ENCODE measurements around the gene CLDN14.

The CLDN14 gene

GRCh38 chr21:36471254-36471723 lies 8.6 kb downstream of the CLDN14 start:
- DNase-seq (ENCODE audit: low read depth, low spot score) = no peak

DNA sequence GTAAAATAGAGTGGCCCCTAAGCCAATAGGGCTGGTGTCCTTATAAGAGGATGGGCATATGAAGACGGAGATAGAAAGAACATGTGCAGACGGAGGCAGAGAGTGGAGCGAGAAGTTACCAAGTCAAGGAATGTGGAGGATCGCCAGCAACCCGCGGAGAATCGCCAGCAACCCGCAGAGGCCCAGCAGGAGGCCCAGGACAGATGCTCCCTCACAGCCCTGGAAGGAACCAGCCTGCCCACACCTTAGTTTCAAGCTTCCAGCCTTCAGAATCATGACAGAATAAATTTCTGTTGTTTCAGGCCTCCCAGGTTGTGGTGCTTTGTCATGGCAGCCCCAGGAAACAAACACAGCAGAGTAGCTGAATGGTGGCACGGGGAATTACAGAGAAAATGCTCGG lies 9.6 kb downstream of the CLDN14 start:
- DNase-seq (ENCODE audit: low read depth, low spot score) = no peak

DNA sequence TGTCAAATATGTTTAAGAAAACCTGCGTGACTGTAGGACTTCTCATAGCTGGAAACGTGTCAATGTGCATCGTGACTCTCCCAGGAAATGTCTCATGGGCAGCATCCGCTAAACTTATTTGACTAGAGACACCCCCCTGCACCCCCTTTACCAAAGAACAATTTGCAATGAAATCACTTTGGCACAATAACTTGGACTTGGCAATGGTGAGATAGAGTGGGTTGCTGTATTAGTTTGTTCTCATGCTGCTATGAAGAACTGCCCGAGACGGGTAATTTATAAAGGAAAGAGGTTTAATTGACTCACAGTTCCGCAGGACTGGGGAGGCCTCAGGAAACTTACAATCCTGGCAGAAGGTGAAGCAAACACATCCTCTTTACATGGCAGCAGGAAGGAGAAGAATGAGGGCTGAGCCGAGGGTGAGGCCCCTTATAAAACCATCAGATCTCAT lies 13.8 kb downstream of the CLDN14 start:
- DNase-seq (ENCODE audit: low read depth, low spot score) = no peak

DNA sequence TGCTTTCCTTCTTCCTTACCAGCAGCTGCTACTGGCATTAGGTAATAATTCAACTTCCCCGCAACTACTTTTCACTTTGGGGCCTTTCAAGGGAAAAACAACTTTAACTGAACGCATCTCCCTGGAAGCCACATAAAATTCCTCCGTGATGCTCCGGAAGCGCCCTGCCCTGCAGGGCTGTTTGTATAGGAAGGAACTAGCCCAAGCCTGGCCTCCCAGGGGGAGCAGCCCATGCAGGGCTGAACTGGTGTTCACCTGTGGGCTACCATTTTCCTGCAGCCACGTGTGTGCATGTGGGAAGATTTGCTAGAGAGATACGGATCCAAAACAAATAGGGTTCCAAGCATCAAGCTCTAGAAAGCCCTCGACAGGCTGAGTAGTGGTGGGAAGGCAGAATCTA lies 14.4 kb downstream of the CLDN14 start:
- DNase-seq (ENCODE audit: low read depth, low spot score) = no peak

- no peak for DNase-seq (ENCODE audit: low read depth, low spot score)
Measured at GRCh38 chr21:36464590-36464989, 15.3 kb downstream of the CLDN14 start.

DNA sequence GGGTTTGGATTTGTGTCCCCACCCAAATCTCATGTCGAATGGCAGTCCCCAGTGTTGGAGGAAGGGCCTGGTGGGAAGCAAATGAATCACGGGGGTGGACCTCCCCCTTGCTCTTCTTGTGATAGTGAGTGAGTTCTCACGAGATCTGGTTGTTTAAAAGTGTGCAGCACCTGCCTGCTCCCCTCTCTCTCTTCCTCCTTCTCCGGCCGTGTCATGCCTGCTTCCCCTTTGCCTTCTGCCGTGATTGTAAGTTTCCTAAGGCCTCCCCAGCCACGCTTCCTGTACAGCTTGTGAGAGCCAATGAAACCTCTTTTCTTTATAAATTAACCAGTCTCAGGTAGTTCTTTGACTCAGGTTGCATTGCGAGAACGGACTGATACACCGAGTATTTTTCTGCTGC lies 15.9 kb downstream of the CLDN14 start:
- no peak for DNase-seq (ENCODE audit: low read depth, low spot score)

DNA sequence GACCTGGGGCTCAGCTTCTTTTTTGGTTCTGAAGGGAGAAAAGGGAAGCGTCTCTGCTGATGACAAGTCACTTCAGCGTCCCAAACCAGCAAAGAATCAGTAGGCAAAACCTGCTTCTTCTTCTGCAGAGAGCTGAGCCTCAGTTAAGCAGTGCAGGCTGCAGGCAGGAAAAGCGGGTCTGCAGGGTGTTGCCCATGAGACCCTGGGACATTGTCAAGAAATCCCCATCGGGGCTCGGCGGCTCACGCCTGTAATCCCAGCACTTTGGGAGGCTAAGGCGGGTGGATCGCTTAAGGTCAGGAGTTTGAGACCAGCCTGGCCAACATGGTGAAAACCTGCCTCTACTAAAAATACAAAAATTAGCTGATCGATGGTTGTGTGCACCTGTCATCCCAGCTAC lies 16.7 kb downstream of the CLDN14 start:
- no peak for DNase-seq (ENCODE audit: low read depth, low spot score)

- no peak for DNase-seq (ENCODE audit: low read depth, low spot score)
Measured at GRCh38 chr21:36461918-36462486, 17.9 kb downstream of the CLDN14 start.

GRCh38 chr21:36461277-36461917 lies 18.5 kb downstream of the CLDN14 start:
- no peak for DNase-seq (ENCODE audit: low read depth, low spot score)

DNA sequence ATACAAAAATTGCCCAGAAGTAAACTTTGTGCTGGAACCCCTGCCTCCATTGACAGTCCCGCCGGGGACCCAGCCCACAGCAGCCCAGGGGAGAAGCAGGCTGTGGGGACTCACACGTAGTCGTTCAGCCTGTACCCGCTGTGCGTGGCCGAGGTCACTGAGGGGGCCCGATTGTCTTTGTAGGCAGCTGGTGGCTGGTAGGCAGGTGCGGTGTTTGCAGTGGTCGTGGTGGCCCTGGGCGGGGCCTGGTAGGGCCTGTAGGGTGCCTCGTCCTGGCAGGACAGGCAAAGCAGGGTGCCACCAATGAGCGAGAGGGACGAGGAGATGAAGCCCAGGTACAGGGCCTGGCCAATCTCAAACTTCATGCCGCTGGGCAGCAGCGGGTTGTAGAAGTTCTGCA lies 19.1 kb downstream of the CLDN14 start:
- DNase-seq (ENCODE audit: low read depth, low spot score) = no peak

DNA sequence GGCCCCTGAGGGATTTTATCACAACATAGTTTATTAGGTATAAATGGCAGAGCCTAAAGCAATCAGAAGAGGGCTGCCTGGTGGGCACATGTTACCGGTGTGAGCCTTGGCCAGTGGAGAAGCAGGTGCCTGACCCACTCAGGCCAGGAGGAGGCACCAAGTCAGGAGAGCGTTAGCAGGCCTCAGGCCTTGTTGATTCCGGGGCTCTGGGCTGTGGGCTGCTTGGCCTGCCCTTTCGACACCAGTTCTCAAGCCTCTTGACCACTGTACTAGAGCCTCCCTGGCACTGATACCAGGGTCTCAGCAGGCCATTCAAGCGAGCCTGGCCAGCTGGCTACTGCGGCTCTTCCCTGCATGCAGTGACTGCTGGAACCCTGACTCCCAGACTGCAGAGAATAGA lies 20.8 kb downstream of the CLDN14 start:
- DNase-seq (ENCODE audit: low read depth, low spot score) = no peak

DNA sequence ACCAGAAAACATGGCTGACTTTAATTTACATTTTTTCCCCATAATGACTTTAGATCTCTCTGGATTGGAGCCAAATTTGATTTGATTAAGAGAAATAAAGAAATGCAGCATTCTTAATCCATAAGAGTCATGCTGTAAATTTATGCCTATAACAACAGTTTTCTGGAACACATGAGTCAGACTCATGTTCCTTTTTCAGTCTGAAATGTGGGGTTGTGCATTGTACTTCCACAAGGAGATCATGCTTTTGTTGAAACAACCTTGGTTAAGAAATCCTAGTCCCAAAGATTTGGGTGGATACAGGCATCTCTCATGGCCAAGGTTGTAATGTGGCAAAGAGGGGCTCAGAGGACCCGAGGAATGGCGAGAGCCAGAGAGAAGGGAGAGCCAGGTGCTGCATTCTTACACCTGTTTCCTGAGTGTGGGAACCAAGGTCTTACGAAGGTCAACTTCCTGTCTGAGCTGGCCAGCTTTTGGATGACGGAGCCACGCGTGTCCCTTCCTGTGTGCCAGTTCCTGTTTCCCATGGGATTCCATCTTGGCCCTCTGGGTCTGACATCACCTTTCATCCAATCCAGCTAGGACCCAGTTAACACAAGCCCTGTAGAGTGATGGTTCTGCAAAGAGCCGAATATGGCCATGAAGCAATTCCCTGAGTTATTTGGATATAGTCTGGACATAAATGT lies 23.1 kb downstream of the CLDN14 start:
- no peak for DNase-seq (ENCODE audit: low read depth, low spot score)

DNA sequence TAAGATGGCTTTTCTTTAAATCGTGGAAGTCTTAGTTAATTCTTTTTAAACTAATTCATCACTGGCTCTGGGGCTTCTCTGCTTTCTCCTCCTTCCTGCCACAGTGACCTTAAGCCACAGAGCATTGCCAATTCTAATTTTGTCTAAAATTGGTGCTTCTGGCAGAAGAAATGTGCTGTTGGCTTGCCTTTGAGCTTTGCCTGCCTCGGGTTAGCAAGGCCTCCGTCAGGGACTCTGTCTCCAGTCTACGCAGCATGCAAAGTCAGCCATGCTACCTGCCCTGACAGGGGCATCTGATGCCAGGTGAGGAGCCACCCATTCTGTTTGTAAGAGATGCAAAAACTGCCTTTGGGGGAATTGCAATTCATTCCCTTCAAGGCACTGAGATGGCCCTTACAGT lies 25.2 kb downstream of the CLDN14 start:
- DNase-seq (ENCODE audit: low read depth, low spot score) = no peak

- DNase-seq (ENCODE audit: low read depth, low spot score) = no peak
Measured at GRCh38 chr21:36454093-36454531, 25.8 kb downstream of the CLDN14 start.

DNA sequence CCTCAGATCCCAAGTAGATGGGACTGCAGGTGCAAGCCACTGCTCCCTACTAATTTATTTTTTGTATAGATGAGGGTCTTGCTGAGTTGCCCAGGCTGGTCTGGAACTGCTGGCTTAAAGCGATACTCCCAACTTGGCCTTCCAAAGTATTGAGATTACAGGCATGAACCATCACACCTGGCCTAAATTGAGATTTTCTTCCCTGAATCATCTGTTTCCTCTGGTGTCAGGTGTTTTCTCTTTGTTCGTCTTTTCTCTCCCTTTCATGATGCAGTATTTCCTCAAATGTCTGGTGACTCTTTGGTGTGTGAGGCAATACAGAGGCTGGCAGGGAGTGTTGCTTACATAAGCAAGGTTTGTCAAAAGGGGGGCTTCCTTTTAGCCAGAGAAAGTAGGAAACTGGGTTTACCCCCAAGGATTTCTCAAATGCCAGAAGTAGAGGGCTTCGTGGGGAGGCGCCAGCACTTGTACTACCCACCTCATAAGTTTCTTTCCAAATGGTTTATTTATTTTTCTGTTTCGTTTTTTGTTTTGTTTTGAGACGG lies 27.6 kb downstream of the CLDN14 start:
- DNase-seq (ENCODE audit: low read depth, low spot score) = no peak

- no peak for DNase-seq (ENCODE audit: low read depth, low spot score)
Measured at GRCh38 chr21:36451506-36451905, 28.4 kb downstream of the CLDN14 start.

GRCh38 chr21:36450511-36450910 lies 29.4 kb downstream of the CLDN14 start:
- DNase-seq (ENCODE audit: low read depth, low spot score) = no peak

DNA sequence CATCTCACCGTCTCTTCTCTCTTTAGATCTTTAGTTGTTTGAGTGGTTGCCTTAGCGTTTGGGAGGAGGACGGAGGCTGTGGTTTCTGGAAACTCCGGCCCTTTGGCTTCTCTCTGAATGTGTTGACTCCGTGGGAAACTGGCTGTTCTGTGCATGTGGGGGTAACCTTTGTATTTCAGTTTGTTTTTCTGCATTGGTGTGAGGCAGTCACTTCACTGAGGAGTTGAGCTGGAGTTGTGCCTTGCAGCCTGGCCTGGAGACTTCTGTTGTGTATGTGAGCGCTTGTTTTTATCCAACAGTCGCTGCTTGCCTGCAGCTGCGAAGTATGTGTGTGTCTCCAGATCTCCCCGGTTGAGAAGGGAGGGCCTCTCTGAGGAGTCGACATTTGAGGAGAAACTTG lies 33.6 kb downstream of the CLDN14 start:
- DNase-seq (ENCODE audit: low read depth, low spot score) = no peak

DNA sequence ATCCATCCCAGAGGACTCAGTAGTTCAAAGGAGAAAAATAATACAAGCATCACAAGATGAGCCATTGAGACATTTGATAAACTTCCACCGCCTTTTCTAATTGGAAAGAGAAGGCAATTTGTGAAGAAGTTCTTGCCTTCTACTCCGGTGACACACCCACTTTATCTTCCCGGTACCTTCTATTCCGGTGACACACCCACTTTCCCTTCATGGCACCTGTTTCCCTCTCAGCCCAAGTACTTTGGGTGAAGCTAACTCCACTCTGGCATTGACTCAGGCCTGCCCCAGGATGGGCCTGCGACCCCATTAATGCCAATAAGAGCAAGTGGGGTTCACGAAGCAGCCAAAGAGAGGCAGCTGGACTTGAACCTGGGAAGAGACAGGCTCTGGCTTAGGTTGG lies 38.2 kb downstream of the CLDN14 start:
- no peak for DNase-seq (ENCODE audit: low read depth, low spot score)

DNA sequence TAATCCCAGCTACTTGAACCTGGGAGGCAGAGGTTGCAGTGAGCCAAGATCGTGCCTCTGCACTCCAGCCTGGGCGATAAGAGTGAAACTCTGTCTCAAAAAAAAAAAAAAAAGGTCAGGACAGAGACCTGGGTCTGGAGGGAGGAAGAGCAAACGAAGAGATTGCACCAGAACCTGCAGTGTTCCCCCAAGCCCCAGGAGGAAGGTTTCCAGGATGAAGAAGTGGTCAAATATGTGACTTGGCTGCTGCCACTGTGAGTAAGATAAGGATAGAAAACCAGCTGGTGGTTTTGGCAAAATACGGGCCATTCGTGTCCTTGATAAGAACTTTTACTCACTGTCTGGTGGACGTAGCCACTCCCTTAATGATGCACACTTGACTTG lies 42.2 kb downstream of the CLDN14 start:
- DNase-seq (ENCODE audit: low read depth, low spot score) = no peak

DNA sequence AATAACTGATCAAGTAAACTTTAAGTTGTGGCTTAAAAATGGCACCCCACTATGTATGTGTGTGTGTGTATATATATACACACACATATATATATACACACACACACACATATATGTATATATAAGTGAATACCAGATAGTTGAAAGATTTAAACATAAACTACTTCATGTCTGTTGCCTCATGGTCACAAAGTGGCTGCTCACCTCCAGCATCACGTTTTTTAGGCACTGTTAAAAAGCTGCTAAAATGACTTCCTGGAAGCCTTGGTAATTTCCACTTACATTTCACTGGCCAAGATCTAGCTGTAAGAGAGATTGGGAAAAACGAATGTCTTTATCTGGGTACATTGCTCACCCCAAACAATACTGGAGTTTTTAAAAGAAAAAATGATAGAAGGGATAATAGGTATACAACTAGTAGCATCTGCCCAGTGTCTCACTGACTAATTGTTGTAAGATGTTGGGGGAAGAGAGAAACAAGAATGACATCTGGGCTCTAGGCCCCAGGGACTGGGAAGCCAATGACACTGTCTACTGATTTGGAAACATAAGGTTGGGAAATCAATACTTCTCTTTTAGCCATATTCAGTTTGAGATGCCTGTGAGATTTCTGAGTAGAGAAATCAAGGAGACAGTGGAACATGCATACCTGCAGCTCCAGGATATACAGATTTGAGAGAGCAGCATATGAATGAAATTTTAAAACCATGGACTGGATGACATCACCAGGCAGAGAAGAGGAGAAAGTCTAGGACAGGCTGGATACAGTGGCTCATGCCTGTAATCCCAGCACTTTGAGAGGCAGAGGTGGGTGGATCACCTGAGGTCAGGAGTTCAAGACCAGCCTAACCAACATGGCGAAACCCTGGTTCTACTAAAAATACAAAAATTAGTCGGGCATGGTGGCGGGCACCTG lies 42.8 kb downstream of the CLDN14 start:
- no peak for DNase-seq (ENCODE audit: low read depth, low spot score)

GRCh38 chr21:36434144-36434543 lies 45.8 kb downstream of the CLDN14 start:
- no peak for DNase-seq (ENCODE audit: low read depth, low spot score)
